GM21381 (cell line): ENCODE results near the gene AFF4.
"Not testable (repeated sequence)": the region's sequence is repeated elsewhere in the genome, so short reads cannot be mapped to it uniquely, and the experiment has no call there.

Experiments
- ATAC-seq: cut with Tn5 transposase; IDR thresholded peaks from one replicate; pipeline ENCODE4 v1.9.1; 2021; ENCODE audit warnings: mild to moderate bottlenecking, moderate library complexity; ENCODE audit not compliant: unreplicated experiment

AFF4 gene

GRCh38 chr5:132854992-132855391, 108.4 kb downstream of the AFF4 start:
- ATAC-seq: not testable (repeated sequence)

DNA sequence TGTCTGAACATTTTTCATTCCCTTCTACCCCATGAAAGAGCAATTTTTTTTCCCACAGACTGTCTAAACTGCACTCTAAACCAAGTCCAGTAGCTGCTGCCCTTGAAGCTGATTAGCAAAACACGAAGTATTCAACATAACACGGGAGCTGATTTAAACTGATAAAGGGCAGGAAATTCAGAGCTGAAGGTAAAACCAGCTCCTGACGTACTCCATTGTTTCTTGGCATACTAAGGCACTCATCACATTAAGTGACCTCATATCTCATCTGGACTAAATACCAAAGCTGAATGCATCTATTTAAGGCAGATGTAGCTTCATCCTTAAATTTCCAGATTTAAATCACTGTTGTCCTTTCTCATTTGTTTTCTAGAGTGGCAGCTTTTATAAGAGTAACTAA, 109.1 kb downstream of the AFF4 start:
- no peak for ATAC-seq

GRCh38 chr5:132853790-132854189, 109.6 kb downstream of the AFF4 start:
- no peak for ATAC-seq

DNA sequence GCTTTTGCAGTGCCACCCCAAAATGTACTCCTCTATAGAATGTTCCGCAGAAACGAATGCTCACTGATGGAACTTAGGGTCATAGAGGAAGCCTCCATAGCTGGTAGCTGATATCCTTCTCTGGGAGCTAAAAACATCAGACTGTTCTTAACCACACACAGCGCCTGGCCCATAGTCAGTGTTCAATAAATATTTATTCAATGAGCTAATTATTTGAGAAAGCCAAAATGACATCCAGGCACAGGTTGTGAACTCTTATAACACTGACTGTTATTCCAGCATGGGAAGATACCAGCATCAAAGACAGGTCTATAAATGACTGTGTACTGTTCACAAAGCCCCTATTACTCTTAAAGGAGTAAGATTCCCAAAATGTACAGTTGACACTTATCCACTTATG, 110.1 kb downstream of the AFF4 start:
- no peak for ATAC-seq

- no peak for ATAC-seq
Measured at GRCh38 chr5:132850066-132850465, 113.4 kb downstream of the AFF4 start.

DNA sequence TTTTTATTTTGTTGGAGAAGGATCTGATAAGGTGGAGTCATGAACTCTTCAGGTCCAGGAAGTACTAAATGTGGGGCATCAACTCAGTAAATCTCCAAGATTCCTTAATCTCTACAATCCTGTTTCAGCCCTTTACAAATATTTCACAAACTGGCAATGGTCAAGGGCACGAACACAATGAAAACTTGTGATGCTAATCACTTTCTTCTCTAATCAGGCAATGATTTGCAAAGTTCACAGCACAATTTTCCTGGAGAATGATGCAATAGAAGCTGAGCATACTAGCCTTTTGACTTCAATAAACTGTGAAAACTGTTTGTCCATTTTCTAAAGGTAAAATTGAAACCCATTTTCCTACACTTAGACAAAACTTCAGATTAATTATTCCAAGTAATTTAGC, 114.1 kb downstream of the AFF4 start:
- ATAC-seq: no peak

DNA sequence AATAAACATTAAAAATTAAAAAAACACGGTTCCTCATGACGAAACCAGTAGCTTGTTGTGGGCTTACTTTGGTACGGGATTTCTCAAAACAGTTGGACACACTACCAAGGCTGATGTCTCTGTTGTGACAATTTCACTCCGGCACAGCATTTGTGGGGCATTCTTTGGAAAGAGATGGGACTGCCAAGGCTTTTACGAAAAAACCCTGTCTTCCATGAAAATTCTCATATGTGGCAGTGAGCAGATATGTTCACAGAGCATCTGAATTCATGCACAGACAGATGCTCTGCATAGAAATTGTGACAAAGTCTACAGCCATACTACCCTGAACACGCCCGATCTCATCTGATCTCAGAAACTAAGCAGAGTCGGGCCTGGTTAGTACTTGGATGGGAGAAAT, 115.2 kb downstream of the AFF4 start:
- no peak for ATAC-seq

- no peak for ATAC-seq
Measured at GRCh38 chr5:132841305-132841704, 122.1 kb downstream of the AFF4 start.

GRCh38 chr5:132840896-132841295, 122.5 kb downstream of the AFF4 start:
- ATAC-seq: no peak

DNA sequence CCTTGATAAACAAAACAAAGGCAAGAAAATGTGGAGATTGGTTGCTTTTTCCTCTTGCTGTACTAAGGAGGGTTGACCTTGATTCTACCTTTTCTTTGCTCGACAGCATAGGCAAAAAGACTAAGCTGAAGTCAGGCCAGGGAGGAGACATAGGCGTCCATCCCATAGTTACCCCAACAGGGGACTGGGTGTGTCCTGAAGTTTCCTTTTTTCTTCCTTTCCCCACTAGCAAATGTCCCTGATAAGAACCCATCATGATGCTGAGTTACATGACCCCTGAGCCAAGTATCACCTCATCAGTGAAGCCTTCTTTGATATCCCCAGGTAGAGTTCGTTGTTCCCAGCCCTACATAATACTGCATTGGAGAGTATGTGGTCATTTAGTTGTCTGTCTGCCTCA, 123.1 kb downstream of the AFF4 start:
- no peak for ATAC-seq

GRCh38 chr5:132839426-132840301, 123.8 kb downstream of the AFF4 start:
- no peak for ATAC-seq

DNA sequence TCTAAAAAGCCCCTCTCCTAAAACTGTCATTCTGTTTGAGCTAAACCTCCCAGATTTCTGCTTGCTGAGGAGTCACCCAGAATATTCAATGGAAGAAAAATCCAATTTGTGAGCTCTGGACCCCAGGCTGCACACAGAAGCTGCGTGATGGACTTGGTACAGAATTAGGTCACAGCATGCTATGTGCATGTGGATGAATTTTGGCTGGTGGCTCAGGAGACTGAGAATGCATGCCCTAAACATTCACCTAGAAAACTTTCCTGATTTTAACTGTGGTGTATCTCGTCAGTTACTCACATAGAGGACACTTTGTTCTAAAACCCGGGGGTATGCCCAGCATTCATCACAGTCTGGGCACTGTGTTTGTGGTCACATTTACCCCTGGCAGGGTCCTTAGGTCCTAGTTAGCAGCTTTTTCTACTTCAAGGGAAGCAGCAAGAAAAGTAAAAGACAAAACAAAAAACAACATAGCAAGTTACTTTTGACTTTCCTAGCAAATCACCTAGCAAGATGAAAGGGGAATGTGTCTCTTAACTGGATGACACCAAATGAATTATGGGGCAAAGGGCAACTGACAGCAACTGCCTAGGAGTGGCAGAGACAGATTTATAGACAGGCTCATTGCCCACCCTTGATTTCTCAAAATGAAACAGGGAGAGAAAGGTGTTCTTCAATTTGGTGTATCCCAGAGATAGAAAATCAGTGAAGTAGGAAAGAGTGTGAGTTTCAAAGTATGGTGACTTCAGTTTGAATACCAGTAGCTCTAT, 124.7 kb downstream of the AFF4 start:
- no peak for ATAC-seq

- ATAC-seq: no peak
Measured at GRCh38 chr5:132837868-132838267, 125.6 kb downstream of the AFF4 start.

- no peak for ATAC-seq
Measured at GRCh38 chr5:132836852-132837251, 126.6 kb downstream of the AFF4 start.

DNA sequence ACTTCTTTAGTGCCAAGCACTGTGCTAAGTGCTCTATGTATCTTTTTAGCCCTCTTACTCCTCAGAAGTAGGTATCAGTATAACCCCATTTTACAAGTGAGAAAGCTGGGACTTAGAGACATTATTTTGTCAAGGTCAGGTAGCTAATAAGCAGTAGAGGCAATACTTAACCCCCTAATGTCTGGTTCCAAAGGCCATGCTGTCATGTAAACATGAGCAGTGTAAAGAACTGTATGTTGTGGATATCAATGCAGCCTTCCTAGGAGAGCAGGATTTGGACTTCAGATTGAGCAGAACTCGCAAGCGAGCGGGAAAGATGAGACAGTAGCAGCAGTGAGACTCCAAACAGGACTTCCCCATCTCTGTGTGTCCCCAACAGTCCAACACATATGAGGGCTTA, 129.4 kb downstream of the AFF4 start:
- ATAC-seq: no peak

DNA sequence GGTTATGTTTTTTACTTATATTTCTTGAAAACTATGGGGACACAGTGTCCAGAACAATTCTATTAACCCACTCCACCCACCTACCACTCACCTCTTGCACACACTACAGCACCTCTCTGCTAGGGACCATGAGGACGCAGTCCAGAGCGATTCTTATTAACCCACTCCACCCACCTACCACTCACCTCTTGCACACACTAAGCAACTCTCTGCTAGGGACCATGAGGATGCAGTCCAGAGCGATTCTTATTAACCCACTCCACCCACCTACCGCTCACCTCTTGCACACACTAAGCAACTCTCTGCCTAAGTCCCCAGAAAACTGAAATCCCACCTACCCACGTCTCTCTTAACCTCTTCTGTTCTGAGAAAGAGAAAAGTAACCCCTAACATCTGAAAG, 130.8 kb downstream of the AFF4 start:
- ATAC-seq: no peak

DNA sequence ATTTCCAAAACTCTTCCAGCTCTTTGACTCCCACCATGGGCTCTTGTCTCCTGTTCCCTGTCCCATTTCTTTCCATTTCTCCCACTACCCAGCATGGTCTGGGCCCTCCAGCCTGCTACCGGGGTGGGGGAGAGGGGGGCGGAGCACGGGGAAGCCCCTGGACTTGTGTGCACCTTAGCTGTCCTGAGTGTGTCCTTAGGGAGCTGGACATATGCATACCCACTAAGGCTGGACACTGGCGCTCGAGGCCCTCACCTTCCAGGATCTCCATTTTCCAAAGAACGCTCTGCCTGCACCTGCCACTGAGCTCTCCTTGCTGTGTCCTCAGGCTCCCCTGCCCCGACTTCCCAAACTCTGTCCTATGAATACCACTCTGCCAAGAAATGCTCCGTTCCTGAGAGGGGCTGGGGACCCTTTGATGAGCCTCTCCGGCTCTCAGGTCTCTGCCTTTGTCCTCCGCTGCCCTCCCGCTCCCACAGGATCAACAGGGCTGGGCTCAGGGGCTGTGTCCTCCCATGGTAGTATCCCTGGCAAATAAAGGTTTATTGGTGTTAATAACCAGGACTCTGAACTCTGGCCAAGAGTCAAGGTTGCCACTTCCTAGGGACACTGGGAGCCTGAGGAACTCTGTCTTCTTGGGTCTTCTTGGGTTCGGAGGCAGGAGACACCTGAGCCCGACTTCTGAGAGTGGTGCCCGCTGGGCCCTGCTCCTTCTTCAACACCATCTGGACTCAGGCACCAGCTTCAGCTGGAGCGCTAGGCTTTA, 132.2 kb downstream of the AFF4 start:
- ATAC-seq: no peak

GRCh38 chr5:132830436-132831094, 132.9 kb downstream of the AFF4 start, which contains the start of gene SHROOM1:
SHROOM1 (minus strand) TSS chr5:132830647; CDS start chr5:132826140, 4,507 bp downstream.
- peak; percentile 76 for ATAC-seq

GRCh38 chr5:132829742-132830435, 133.5 kb downstream of the AFF4 start:
- peak; percentile 67 for ATAC-seq

- no peak for ATAC-seq
Measured at GRCh38 chr5:132828846-132829494, 134.5 kb downstream of the AFF4 start.
